Panc1 (cell line): ENCODE results near the gene KMT2C.

ENCODE experiments used
- POLR2AphosphoS5 ChIP-seq: IDR thresholded peaks from 2 replicates; pipeline ENCODE4 v1.6.1; 2012; ENCODE audit warnings: mild to moderate bottlenecking, low read depth, low read length, moderate library complexity
- REST ChIP-seq, 2 experiments: IDR thresholded peaks; 2 replicates each; pipeline ENCODE4 v1.6.1; 2011 to 2012; ENCODE audit warnings: low read depth in 2 of 2, control low read depth in 1 of 2, low read length in 1 of 2, mild to moderate bottlenecking in 1 of 2, moderate library complexity in 1 of 2; ENCODE audit not compliant: insufficient read depth in 1 of 2
- SIN3A ChIP-seq: IDR thresholded peaks from 2 replicates; pipeline ENCODE4 v1.6.1; 2012; ENCODE audit warnings: low read depth, mild to moderate bottlenecking, low read length, moderate library complexity, borderline replicate concordance; ENCODE audit not compliant: insufficient read depth
- TF ChIP-seq, protein P1 (sequence below): fragments of 450-650 bp; IDR thresholded peaks from 2 replicates; pipeline ENCODE4 v1.5.1; 2017; ENCODE audit warnings: mild to moderate bottlenecking

DNA sequence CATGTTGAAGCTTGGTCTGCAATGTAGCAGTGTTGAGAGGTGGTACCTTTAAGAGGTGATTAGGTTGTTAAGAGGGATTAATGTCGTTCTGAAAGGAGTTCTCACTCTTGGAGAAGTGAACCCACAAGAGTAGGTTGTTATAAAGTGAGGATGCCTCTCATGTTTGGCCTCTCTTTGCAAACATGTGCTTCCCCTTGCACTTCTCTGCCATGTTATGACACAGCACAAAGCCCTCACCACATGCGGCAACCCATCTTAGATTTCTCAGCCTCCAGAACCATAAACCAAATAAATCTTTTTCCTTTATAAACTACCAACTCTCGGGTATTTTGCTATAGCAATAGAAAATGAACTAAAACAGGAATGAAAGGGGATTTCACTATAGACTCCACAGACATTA lies 66.3 kb downstream of the KMT2C start:
- TF ChIP-seq, protein P1, sequence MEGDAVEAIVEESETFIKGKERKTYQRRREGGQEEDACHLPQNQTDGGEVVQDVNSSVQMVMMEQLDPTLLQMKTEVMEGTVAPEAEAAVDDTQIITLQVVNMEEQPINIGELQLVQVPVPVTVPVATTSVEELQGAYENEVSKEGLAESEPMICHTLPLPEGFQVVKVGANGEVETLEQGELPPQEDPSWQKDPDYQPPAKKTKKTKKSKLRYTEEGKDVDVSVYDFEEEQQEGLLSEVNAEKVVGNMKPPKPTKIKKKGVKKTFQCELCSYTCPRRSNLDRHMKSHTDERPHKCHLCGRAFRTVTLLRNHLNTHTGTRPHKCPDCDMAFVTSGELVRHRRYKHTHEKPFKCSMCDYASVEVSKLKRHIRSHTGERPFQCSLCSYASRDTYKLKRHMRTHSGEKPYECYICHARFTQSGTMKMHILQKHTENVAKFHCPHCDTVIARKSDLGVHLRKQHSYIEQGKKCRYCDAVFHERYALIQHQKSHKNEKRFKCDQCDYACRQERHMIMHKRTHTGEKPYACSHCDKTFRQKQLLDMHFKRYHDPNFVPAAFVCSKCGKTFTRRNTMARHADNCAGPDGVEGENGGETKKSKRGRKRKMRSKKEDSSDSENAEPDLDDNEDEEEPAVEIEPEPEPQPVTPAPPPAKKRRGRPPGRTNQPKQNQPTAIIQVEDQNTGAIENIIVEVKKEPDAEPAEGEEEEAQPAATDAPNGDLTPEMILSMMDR = no peak
- no peak for TF ChIP-seq POLR2AphosphoS5
- TF ChIP-seq REST (IDR thresholded peaks at IDR 0.05; ENCODE audit: insufficient read depth in 1 of 2, low read depth in 2 of 2, low read length in 1 of 2) = no peak
- TF ChIP-seq SIN3A = no peak
